ELR (cell line): Measurements from ENCODE around the gene RETREG2.

Source experiments
- DNase-seq: peaks from one replicate; pipeline ENCODE4 v3.0.0-alpha.2; 2015; ENCODE audit warnings: low read depth

Gene RETREG2, protein sequence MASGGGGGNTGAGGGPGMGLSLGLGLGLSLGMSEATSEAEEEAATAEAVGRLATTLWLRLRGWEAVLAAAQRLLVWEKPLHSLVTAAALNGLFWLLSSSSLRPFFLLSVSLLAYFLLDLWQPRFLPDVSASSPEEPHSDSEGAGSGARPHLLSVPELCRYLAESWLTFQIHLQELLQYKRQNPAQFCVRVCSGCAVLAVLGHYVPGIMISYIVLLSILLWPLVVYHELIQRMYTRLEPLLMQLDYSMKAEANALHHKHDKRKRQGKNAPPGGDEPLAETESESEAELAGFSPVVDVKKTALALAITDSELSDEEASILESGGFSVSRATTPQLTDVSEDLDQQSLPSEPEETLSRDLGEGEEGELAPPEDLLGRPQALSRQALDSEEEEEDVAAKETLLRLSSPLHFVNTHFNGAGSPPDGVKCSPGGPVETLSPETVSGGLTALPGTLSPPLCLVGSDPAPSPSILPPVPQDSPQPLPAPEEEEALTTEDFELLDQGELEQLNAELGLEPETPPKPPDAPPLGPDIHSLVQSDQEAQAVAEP

GRCh38 chr2:219177552-219178376 is at the start of gene RETREG2:
Gene RETREG2, plus strand, starts transcription at chr2:219178275. Its CDS starts 78 bp downstream, at chr2:219178353.
- DNase-seq, result peak; percentile 93

- no peak for DNase-seq
These were observed 49.7 kb upstream of the RETREG2 start for GRCh38 chr2:219128396-219128795.

DNA sequence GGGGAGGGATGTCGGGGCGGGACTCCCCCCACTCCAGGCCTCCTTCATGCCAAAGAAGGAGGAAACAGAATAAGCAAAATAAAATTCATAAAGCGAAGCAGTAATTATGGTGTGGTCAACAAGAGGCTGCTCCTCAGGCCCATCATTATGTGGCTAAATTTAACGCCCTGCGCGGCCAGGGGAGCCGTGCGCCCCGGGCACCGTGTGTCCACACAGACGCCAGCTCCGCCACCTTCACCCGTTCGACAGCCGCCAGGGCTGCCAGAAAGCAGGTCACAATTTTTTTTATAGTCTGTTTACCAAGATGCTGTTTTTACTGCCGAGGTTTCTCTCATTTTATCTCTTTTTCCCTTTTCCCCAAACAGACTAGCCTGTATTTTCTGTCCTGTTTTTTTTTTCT is 48.5 kb upstream of the RETREG2 start:
- DNase-seq, result no peak

DNA sequence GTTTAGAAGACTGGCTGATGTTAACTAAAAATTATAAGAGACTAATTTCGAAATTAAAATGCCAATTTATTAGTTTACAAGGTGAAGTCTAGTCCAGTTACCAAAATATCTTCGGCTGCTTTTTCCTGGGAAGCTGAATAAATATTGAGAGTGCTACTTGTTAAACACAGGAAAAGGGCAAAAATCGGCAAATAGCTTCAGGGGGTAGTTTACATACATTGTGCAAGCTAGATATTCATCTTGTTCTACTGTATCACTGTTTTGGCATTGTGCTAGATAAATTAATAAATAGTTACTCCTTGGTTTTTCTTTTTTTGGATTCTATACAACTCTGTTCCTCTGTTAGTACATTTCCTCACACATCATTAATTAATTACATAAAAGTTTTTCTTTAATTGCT is 46.7 kb upstream of the RETREG2 start:
- no peak for DNase-seq

DNA sequence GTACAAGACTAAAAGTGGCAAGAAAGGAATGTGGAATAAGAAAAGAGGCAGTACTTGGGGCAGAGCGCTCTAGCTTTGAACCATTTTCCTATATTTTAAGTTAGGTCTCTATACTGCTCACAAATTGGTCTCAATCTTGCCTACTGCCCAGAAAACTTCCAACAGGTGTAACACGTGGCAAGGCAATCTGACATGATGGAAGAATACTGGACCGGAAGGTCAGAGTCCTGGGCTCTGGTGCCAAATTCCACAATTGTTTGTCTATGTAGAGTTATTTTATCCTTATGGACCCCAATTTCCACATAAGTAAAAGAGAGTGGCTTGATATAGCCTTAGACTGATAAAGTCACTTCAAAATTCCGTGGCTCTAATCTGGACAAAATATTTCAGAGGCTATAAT is 46.3 kb upstream of the RETREG2 start:
- no peak for DNase-seq

GRCh38 chr2:219133976-219134375 is 44.1 kb upstream of the RETREG2 start:
- no peak for DNase-seq

GRCh38 chr2:219140722-219141121 is 37.4 kb upstream of the RETREG2 start:
- no peak for DNase-seq

- DNase-seq, result peak; percentile 73
These were observed 35.7 kb upstream of the RETREG2 start for GRCh38 chr2:219142329-219142728.

- DNase-seq, result no peak
These were observed 28.4 kb upstream of the RETREG2 start for GRCh38 chr2:219149667-219150066.

- DNase-seq, result peak; percentile 82
These were observed 22.9 kb upstream of the RETREG2 start for GRCh38 chr2:219155054-219155644.

GRCh38 chr2:219157396-219157795 is 20.7 kb upstream of the RETREG2 start:
- DNase-seq, result no peak

DNA sequence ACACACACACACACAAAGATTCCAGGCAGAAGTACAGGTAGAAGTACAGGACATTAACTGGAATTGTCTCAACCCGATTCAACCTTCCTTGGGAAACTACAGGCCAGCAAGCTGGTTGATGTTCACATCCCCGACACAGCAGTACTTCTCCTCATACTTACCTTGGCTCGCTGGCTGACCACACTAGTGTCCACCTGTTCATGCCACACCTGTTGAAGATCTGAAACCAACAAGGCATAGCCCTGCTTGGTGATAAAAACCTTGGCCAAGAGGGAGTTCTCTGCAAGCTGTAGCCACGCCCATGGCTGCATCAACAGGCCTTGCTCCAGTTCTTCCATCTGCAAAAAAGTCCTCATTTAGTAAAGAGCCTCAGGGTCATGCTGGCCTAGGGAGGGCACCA is 20.1 kb upstream of the RETREG2 start:
- no peak for DNase-seq

- DNase-seq, result peak; percentile 26
These were observed 19.5 kb upstream of the RETREG2 start for GRCh38 chr2:219158586-219158985.

GRCh38 chr2:219159771-219160185 is 18.3 kb upstream of the RETREG2 start:
- DNase-seq, result peak; percentile 17

DNA sequence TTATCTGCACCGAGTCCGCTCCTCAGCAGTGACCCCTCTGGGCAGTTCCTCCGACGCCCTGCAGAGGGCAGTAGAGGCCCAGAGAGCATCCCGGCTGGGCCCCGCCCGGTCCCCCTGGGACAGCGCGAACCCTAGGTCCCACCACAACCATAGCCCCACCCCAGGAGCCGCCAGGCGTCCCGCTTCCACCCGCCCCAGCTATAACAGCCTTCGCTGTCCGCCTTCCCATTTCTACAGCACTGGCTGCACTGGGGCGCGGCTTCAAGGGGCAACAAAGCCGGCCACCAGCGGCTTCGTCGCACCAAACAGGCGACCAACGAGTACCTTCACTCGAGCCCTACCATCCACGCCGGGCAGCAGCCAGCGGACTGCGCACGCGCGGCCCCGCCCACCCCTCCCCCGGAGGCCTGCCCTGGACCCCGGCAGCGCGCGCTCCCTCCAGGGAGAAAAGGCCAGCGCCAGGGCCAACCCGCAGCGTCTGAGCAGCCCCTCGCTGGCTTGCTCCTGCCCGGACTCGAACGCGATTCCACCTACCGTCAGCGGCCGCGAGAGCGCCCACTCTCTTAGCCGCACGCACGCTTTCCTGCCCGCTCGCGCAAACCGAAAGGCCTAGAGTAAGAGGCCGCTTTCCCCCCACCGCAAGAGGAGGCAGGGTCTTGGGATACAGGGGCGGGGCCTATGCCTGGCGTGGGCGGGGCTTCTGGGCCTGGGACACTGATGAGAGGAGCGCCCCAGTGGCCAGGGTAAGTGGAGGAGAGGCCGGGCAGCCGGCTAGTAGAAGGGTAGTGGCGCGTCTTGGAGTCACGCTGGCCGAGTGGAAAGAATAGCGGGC is 17.7 kb upstream of the RETREG2 start, which contains the start of gene NHEJ1:
TSS of gene NHEJ1 (minus strand) at position 630 of the 832 bp plus-strand sequence. CDS start 2,453 bp downstream, outside the sequence.
- peak; percentile 93 for DNase-seq

DNA sequence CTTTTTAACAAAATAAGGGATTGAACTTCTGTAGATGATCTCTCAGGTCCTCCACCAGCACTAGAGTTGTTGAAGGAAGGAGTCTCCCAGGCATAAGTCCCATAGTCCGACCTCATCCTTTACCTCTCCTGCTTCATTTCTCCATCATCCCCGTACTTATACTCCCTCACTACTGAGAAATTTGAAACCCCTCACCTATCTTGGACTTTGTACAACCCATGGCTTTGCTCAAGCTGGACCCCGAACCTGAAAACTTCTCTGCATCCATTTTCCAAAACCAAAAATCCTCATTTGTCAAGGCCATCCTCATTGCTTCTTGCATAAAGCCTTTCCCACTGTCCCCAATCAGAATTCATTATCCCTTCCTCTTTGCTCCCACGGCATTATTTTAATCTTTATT is 17.0 kb upstream of the RETREG2 start:
- no peak for DNase-seq

DNA sequence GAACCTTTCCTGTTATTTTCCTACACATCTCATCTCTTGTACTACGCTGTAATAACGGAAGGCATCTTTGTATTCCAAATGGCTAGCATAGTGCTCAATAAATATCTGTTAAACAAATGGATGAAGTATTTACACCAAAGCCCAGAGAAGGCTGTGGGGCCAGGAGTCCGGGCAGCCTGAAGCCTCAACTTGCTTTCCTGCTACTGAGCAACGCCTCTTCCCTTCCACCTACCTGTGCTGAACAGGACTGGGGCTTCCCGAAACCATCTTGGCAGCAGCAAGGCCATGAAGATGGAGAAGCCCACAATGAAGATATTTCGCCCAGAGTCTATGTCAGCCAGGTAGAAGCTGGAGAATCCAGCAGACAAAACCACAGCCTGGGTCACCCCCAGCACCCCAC is 14.9 kb upstream of the RETREG2 start:
- DNase-seq, result no peak

GRCh38 chr2:219165058-219165911 is 12.8 kb upstream of the RETREG2 start:
- no peak for DNase-seq

GRCh38 chr2:219167997-219168396 is 10.1 kb upstream of the RETREG2 start:
- no peak for DNase-seq

GRCh38 chr2:219168526-219168925 is 9.5 kb upstream of the RETREG2 start:
- no peak for DNase-seq
